Right lobe of liver (tissue), 6 donors: ENCODE results near the gene HDLBP. TPM values are rescaled to one million over a fixed set of nuclear protein-coding genes. Genes with fewer than 3 reads are reported as not detected.

Experiments
- ATAC-seq, 4 donors: fragments of 200-7000 bp; cut with Tn5 transposase; one replicate each; pipeline ENCODE4 v1.9.1; 2020; ENCODE audit warnings: mild to moderate bottlenecking in 4 of 4, moderate library complexity in 4 of 4
- DNase-seq, 3 donors: peaks; one replicate each; pipeline ENCODE4 v3.0.0-alpha.2; 2020
- H3K27ac ChIP-seq, 3 donors: fragments of 200-600 bp; one replicate each; pipeline ENCODE4 v1.8.0; 2022
- H3K27me3 ChIP-seq, 2 donors: fragments of 200-600 bp; one replicate each; pipeline ENCODE4 v1.8.0; 2022
- H3K36me3 ChIP-seq, 4 donors: fragments of 200-600 bp; sonication (generic) in 1 of 4; one replicate each; pipeline versions ENCODE4 v1.5.1 to v1.8.0; 2017 to 2022; ENCODE audit warnings: control low read depth in 1 of 4
- H3K4me1 ChIP-seq, 4 donors: fragments of 200-600 bp; sonication (generic) in 1 of 4; one replicate each; pipeline versions ENCODE4 v1.5.1 to v1.8.0; 2017 to 2022; ENCODE audit warnings: control low read depth in 1 of 4
- H3K4me3 ChIP-seq, 3 donors: fragments of 200-600 bp; one replicate each; pipeline ENCODE4 v1.8.0; 2022
- H3K9me3 ChIP-seq, 4 donors: fragments of 200-600 bp; sonication (generic) in 1 of 4; one replicate each; pipeline versions ENCODE4 v1.5.1 to v1.8.0; 2017 to 2022; ENCODE audit warnings: control low read depth in 1 of 4
- CTCF ChIP-seq, 4 donors: fragments of 200-600 bp in 3 of 4; fragments of 450-650 bp in 1 of 4; IDR thresholded peaks; one replicate each; pipeline versions ENCODE4 v1.5.1 to v1.8.0; 2016 to 2022; ENCODE audit warnings: antibody characterized with exemption in 4 of 4, mild to moderate bottlenecking in 2 of 4
- POLR2A ChIP-seq: fragments of 450-650 bp; IDR thresholded peaks from one replicate; pipeline ENCODE4 v1.6.1; 2017; ENCODE audit warnings: antibody characterized with exemption, mild to moderate bottlenecking
- WGBS: methylation state at CpG from one replicate; pipeline ENCODE4 v1.1.6; 2018; ENCODE audit warnings: low coverage, low lambda C conversion rate; ENCODE audit not compliant: insufficient coverage; ENCODE audit errors: missing lambda C conversion rate; 5-methylcytosine and 5-hydroxymethylcytosine counted together
- intact Hi-C, 2 donors: fragments of 100-400 bp; cut with DNase I; formaldehyde crosslinking; loops; one replicate each; pipeline versions ENCODE4 v1.11.2 to v1.14.1; 2022
- total RNA-seq, 6 experiments: library from RNA; depleted of rRNA in 2 of 6; stranded (reverse); fragments of >200 nt in 2 of 6; fragmentation: NEBNext Ultra II Directional in 3 of 6; extraction: Animal tissue kit (Norgen Biotek cat#: 25700) in 3 of 6; gene quantifications; one replicate each; pipeline versions ENCODE4 v1.1.0 to v1.2.4, GENCODE V29; 2016 to 2023
- donor health status: DM: no; HTN: yes; CAD: no.
- donor health status: DM: no; HTN: no; CAD: no.
- donor health status: DM: no; HTN: no; CAD: no.
- donor health status: DM: no; HTN: yes; CAD: no.
- donor health status: DM: no; HTN: yes; CAD: no.

The HDLBP gene
- total RNA-seq, 6 experiments from 2014 or later, result 341 to 557 (median 479) TPM

DNA sequence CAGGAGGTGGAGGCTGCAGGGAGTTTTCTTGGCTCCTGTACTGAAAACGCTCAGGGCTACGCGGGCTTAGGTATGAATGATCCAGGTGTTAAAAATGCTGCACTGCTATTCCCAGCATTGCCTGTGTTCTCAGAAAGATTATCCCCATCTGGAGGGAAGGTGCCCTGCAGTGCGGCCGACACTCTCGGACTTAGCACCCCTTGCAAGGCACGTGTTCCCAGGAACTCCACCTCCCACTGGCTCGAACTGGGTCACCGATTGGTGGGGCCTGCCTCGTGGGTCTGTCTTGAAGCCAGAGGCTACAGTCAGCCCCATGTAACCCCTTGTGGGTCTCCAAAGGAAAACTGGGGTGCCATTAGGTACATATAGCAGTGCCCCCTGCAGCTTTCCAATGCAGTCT is 101.3 kb downstream of the HDLBP start:
- ATAC-seq, result no peak
- Histone ChIP-seq H3K27me3 (no peaks in the 10 kb centered on the region), H3K4me1 (peaks cover 0 to 9% (median 0%) of the 10 kb centered on the region in 4 donors), H3K9me3 (no peaks in the 10 kb centered on the region), H3K4me3 (no peak overlapping the region), H3K27ac (no peak overlapping the region), H3K36me3 (no peaks in the 10 kb centered on the region)
- WGBS, result 53% methylated on average over 4 of the region's 10 CpGs
- no peak for DNase-seq
- TF ChIP-seq CTCF (IDR thresholded peaks at IDR 0.05) (no peak), POLR2A (no peak)
- intact Hi-C loops, result no loop called here

GRCh38 chr2:241213567-241213966 is 101.9 kb downstream of the HDLBP start:
- no peak for ATAC-seq
- TF ChIP-seq CTCF (IDR thresholded peaks at IDR 0.05), result no peak
- TF ChIP-seq POLR2A, result no peak
- Histone ChIP-seq H3K27me3 (no peaks in the 10 kb centered on the region), H3K4me1 (peaks cover 0 to 2% (median 0%) of the 10 kb centered on the region in 4 donors), H3K9me3 (no peaks in the 10 kb centered on the region), H3K4me3 (no peak overlapping the region), H3K36me3 (no peaks in the 10 kb centered on the region), H3K27ac (no peak overlapping the region)
- 82% methylated on average over 3 of the region's 7 CpGs for WGBS
- intact Hi-C loops, result no loop called here
- DNase-seq, result no peak

DNA sequence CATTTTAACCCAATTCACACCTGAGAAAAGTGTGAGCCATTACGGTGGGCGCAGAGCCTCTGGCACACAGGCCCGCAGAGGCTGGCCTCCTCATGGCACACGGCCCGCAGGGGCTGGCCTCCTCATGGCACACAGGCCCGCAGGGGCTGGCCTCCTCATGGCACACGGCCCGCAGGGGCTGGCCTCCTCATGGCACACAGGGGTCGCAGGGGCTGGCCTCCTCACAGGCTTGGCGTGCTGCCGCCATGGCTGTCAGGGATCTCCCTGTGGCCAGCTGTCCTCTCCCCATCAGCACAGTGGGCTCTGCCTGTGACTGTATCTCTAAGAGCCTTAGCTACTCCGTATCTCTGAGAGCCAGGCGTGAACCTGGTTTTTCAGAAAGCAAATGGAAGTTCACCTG is 102.4 kb downstream of the HDLBP start:
- Histone ChIP-seq H3K36me3 (no peaks in the 10 kb centered on the region), H3K27ac (no peak overlapping the region), H3K4me1 (no peaks in the 10 kb centered on the region), H3K4me3 (no peak overlapping the region), H3K27me3 (no peaks in the 10 kb centered on the region), H3K9me3 (no peaks in the 10 kb centered on the region)
- DNase-seq, result no peak
- intact Hi-C loops, result no loop called here
- TF ChIP-seq CTCF (IDR thresholded peaks at IDR 0.05) (no peak), POLR2A (no peak)
- 89% methylated on average over 3 of the region's 13 CpGs for WGBS
- no peak for ATAC-seq

- peaks cover 0 to 4% (median 0%) of the 10 kb centered on the region in 4 donors for H3K4me1 ChIP-seq
- no peaks in the 10 kb centered on the region for H3K27me3 ChIP-seq
- ATAC-seq (no peak), DNase-seq (no peak)
- H3K27ac ChIP-seq, result no peak overlapping the region
- no CpG with 5 or more reads among the region's 2 CpGs for WGBS
- TF ChIP-seq CTCF (IDR thresholded peaks at IDR 0.05) (no peak), POLR2A (no peak)
- H3K4me3 ChIP-seq, result no peak overlapping the region
- no peaks in the 10 kb centered on the region for H3K36me3 ChIP-seq
- intact Hi-C loops, result no loop called here
- no peaks in the 10 kb centered on the region for H3K9me3 ChIP-seq
These were observed 104.2 kb downstream of the HDLBP start for GRCh38 chr2:241211276-241211675.

GRCh38 chr2:241209271-241209670 is 106.2 kb downstream of the HDLBP start:
- DNase-seq, result no peak
- TF ChIP-seq POLR2A, result no peak
- TF ChIP-seq CTCF (IDR thresholded peaks at IDR 0.05), result no peak
- H3K4me1 ChIP-seq, result peaks cover 0 to 4% (median 0%) of the 10 kb centered on the region in 4 donors
- intact Hi-C loops, result no loop called here
- H3K9me3 ChIP-seq, result no peaks in the 10 kb centered on the region
- WGBS, result no CpG with 5 or more reads among the region's 33 CpGs
- ATAC-seq, result peak in 1 of 4 donors; percentile 6
- H3K27ac ChIP-seq, result no peak overlapping the region
- H3K36me3 ChIP-seq, result no peaks in the 10 kb centered on the region
- H3K4me3 ChIP-seq, result no peak overlapping the region
- H3K27me3 ChIP-seq, result no peaks in the 10 kb centered on the region
